Loucy (cell line): ENCODE results near the gene PARD3B.

Experiments used
- EZH2phosphoT487 ChIP-seq: fragments of 200-600 bp; IDR thresholded peaks from 2 replicates; pipeline ENCODE4 v1.6.1; 2018; ENCODE audit warnings: antibody characterized with exemption, mild to moderate bottlenecking, moderate library complexity, borderline replicate concordance
- TF ChIP-seq, protein P1 (sequence below): fragments of 200-600 bp; sonication (generic); conservative IDR thresholded peaks from 2 replicates; pipeline ENCODE4 v1.5.1; 2014; ENCODE audit warnings: mild to moderate bottlenecking, antibody characterized with exemption, low read length

DNA sequence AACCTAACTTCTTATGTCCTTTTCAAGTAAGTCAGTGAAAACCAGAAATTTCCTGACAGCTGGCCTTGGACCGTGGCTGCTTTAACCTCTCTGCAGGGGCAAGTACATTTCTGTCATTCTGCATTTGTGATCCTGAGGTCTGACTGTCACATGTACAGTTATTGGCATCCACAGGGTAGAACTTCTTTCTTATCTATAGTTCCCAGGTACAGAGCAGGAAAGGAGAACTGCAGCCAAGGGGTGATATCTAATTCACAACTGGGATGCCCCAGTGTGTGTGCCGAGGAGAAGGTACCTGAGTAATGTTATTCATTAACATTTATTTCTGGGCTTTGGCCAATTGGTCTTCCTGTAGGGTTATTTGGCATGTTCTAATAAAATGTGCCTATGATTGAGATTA lies 468.9 kb downstream of the PARD3B start:
- TF ChIP-seq, protein P1, sequence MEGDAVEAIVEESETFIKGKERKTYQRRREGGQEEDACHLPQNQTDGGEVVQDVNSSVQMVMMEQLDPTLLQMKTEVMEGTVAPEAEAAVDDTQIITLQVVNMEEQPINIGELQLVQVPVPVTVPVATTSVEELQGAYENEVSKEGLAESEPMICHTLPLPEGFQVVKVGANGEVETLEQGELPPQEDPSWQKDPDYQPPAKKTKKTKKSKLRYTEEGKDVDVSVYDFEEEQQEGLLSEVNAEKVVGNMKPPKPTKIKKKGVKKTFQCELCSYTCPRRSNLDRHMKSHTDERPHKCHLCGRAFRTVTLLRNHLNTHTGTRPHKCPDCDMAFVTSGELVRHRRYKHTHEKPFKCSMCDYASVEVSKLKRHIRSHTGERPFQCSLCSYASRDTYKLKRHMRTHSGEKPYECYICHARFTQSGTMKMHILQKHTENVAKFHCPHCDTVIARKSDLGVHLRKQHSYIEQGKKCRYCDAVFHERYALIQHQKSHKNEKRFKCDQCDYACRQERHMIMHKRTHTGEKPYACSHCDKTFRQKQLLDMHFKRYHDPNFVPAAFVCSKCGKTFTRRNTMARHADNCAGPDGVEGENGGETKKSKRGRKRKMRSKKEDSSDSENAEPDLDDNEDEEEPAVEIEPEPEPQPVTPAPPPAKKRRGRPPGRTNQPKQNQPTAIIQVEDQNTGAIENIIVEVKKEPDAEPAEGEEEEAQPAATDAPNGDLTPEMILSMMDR: no peak
- TF ChIP-seq EZH2phosphoT487: no peak
